ENCODE results near the gene METTL13. TPM values are rescaled to one million over a fixed set of nuclear protein-coding genes. Genes with fewer than 3 reads are reported as not detected.
A peak's percentile ranks its signal among the peaks of the same experiment; 100 is the strongest.

The METTL13 gene
- total RNA-seq, 4 donors from 2014 or later, result 19.9 to 23.8 (median 22.7) TPM

GRCh38 chr1:171841931-171842761, 60.7 kb downstream of the METTL13 start:
- peak; percentile 13 for DNase-seq
- no peaks in the 10 kb centered on the region for H3K36me3 ChIP-seq
- H3K4me3 ChIP-seq (replicated peaks in 1 of 3), result peak overlapping the region; percentile 50 to 85 (median 59)
- peaks cover 0 to 4% of the 10 kb centered on the region in 2 donors for H3K4me1 ChIP-seq
- H3K27ac ChIP-seq, result peak overlapping the region in 2 of 3 donors; percentile 41 to 57
- no peaks in the 10 kb centered on the region for H3K9me3 ChIP-seq
- H3K27me3 ChIP-seq, result no peaks in the 10 kb centered on the region
- intact Hi-C loops (cut with DNase I), result no loop called here
- 1 to 4% methylated on average over 27 to 33 of the region's 40 CpGs for WGBS, 2 donors
- TF ChIP-seq, protein P1, sequence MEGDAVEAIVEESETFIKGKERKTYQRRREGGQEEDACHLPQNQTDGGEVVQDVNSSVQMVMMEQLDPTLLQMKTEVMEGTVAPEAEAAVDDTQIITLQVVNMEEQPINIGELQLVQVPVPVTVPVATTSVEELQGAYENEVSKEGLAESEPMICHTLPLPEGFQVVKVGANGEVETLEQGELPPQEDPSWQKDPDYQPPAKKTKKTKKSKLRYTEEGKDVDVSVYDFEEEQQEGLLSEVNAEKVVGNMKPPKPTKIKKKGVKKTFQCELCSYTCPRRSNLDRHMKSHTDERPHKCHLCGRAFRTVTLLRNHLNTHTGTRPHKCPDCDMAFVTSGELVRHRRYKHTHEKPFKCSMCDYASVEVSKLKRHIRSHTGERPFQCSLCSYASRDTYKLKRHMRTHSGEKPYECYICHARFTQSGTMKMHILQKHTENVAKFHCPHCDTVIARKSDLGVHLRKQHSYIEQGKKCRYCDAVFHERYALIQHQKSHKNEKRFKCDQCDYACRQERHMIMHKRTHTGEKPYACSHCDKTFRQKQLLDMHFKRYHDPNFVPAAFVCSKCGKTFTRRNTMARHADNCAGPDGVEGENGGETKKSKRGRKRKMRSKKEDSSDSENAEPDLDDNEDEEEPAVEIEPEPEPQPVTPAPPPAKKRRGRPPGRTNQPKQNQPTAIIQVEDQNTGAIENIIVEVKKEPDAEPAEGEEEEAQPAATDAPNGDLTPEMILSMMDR (IDR thresholded peaks at IDR 0.05), result no peak
- no peak for TF ChIP-seq POLR2A (IDR thresholded peaks at IDR 0.05)

GRCh38 chr1:171844381-171844780, 62.9 kb downstream of the METTL13 start:
- H3K4me1 ChIP-seq, result peaks cover 0 to 4% of the 10 kb centered on the region in 2 donors
- H3K27ac ChIP-seq, result no peak overlapping the region
- no peaks in the 10 kb centered on the region for H3K9me3 ChIP-seq
- 89 to 90% methylated on average over 2 of the region's 2 CpGs for WGBS, 2 donors
- H3K27me3 ChIP-seq, result no peaks in the 10 kb centered on the region
- TF ChIP-seq, protein P1 (IDR thresholded peaks at IDR 0.05), result no peak
- TF ChIP-seq POLR2A (IDR thresholded peaks at IDR 0.05), result no peak
- H3K4me3 ChIP-seq (replicated peaks in 1 of 3), result no peak overlapping the region
- H3K36me3 ChIP-seq, result no peaks in the 10 kb centered on the region
- intact Hi-C loops (cut with DNase I), result no loop called here
- no peak for DNase-seq

DNA sequence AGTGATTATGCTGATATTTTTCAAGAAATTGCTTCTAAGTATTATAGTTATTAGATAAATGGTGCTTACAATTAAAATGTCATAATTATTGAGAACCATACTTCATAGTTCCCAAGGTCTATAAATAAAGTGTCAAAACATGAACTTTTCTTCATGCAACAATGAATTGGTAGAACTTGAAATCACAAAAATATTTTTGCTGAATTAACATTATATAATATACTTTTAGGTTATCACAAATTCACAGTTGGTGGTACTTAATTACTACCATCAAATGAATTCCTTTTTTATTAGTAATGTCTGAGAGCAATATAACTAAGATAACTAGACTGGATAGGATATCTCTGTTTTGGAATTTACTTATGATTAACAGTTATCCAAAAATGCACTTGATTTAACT, 64.5 kb downstream of the METTL13 start:
- Histone ChIP-seq H3K36me3 (no peaks in the 10 kb centered on the region), H3K27ac (no peak overlapping the region), H3K4me3 (replicated peaks in 1 of 3) (no peak overlapping the region), H3K27me3 (no peaks in the 10 kb centered on the region), H3K9me3 (no peaks in the 10 kb centered on the region), H3K4me1 (peaks cover 0 to 4% of the 10 kb centered on the region in 2 donors)
- no peak for TF ChIP-seq POLR2A (IDR thresholded peaks at IDR 0.05)
- TF ChIP-seq, protein P1 (IDR thresholded peaks at IDR 0.05), result no peak
- DNase-seq, result no peak
- intact Hi-C loops (cut with DNase I), result no loop called here

Small RNA genes lying within 50 kb of the gene (small RNA-seq; reads per million reads assigned to genes)
- not detected for gene RF00601

Other genes starting within 250 kb of the METTL13 start
- 1 to 10 TPM in 1 of 4 donors, not detected in 3; 1.2 TPM for gene MYOCOS, start 159.4 kb upstream of the METTL13 start, total RNA-seq
- 10 to 100 TPM; 12.9 to 43.4 (median 19.6) TPM for gene MYOC, start 129.0 kb upstream of the METTL13 start, total RNA-seq
- gene VAMP4, start 39.6 kb upstream of the METTL13 start, total RNA-seq, result 10 to 100 TPM; 16.3 to 23.2 (median 17.8) TPM
- 10 to 100 TPM in 2 of 4 donors, 1 to 10 TPM in 2; 9.0 to 13.6 (median 10.8) TPM for gene DNM3, start 59.8 kb downstream of the METTL13 start, total RNA-seq

Data from thyroid gland (tissue), 4 donors.